Osteoblast (primary cell): ENCODE data around the gene MPPED2. TPM values are rescaled to one million over a fixed set of nuclear protein-coding genes. Genes with fewer than 3 reads are reported as not detected.

Source experiments
- DNase-seq: peaks from one replicate; pipeline ENCODE4 v3.0.0; 2011; ENCODE audit warnings: low spot score, mixed read lengths; ENCODE audit not compliant: insufficient read length; ENCODE audit errors: missing footprints
- H2AFZ ChIP-seq: 2 replicates; pipeline ENCODE4 v1.6.0; 2011; ENCODE audit warnings: mild to moderate bottlenecking, low read length
- H3K27ac ChIP-seq: 2 replicates; pipeline ENCODE4 v1.5.1; 2011; ENCODE audit warnings: mild to moderate bottlenecking, low read depth, low read length, moderate library complexity
- H3K27me3 ChIP-seq: 2 replicates; pipeline ENCODE4 v1.6.0; 2012; ENCODE audit warnings: mild to moderate bottlenecking, control low read depth, inconsistent platforms, low read length, moderate library complexity; ENCODE audit not compliant: insufficient read depth
- H3K36me3 ChIP-seq: 2 replicates; pipeline ENCODE4 v1.5.1; 2011; ENCODE audit warnings: mild to moderate bottlenecking, low read length, control low read depth, moderate library complexity; ENCODE audit not compliant: insufficient read depth
- H3K4me1 ChIP-seq: 2 replicates; pipeline ENCODE4 v1.5.1; 2011; ENCODE audit warnings: mild to moderate bottlenecking, low read length, control low read depth, moderate library complexity; ENCODE audit not compliant: insufficient read depth
- H3K4me2 ChIP-seq: 2 replicates; pipeline ENCODE4 v1.6.0; 2011; ENCODE audit warnings: mild to moderate bottlenecking, low read length; ENCODE audit not compliant: insufficient read depth
- H3K4me3 ChIP-seq: fragments of 200-600 bp; sonication (generic); 3 replicates; pipeline ENCODE4 v1.5.1; 2012; ENCODE audit warnings: mild to moderate bottlenecking, low read length, inconsistent platforms; ENCODE audit not compliant: insufficient read depth
- H3K79me2 ChIP-seq: 2 replicates; pipeline ENCODE4 v1.6.0; 2012; ENCODE audit warnings: mild to moderate bottlenecking, low read length, control low read depth, inconsistent platforms; ENCODE audit not compliant: insufficient read depth
- H3K9me3 ChIP-seq: 2 replicates; pipeline ENCODE4 v1.5.1; 2011; ENCODE audit warnings: low read depth, low read length, control low read depth
- H4K20me1 ChIP-seq: 2 replicates; pipeline ENCODE4 v1.6.0; 2012; ENCODE audit warnings: mild to moderate bottlenecking, low read length, control low read depth; ENCODE audit not compliant: insufficient read depth
- total RNA-seq: library from RNA; depleted of rRNA; stranded (reverse); fragments of >200 nt; gene quantifications from 2 replicates; pipeline ENCODE4 v1.2.3, GENCODE V29; 2012
- TF ChIP-seq, protein P1 (sequence below): IDR thresholded peaks from 2 replicates; pipeline ENCODE4 v1.5.1; 2011; ENCODE audit warnings: mild to moderate bottlenecking, low read depth, low read length, moderate library complexity; ENCODE audit errors: extremely low read depth

MPPED2 gene
- total RNA-seq, 1 donor = 2.2 TPM

GRCh38 chr11:30440510-30440909 lies 145.6 kb downstream of the MPPED2 start:
- no peaks in the 10 kb centered on the region for H3K9me3 ChIP-seq
- H3K27ac ChIP-seq = no peak overlapping the region
- no peak overlapping the region for H2AFZ ChIP-seq
- no peak overlapping the region for H3K4me2 ChIP-seq
- no peaks in the 10 kb centered on the region for H3K79me2 ChIP-seq
- H3K4me1 ChIP-seq = no peaks in the 10 kb centered on the region
- TF ChIP-seq, protein P1, sequence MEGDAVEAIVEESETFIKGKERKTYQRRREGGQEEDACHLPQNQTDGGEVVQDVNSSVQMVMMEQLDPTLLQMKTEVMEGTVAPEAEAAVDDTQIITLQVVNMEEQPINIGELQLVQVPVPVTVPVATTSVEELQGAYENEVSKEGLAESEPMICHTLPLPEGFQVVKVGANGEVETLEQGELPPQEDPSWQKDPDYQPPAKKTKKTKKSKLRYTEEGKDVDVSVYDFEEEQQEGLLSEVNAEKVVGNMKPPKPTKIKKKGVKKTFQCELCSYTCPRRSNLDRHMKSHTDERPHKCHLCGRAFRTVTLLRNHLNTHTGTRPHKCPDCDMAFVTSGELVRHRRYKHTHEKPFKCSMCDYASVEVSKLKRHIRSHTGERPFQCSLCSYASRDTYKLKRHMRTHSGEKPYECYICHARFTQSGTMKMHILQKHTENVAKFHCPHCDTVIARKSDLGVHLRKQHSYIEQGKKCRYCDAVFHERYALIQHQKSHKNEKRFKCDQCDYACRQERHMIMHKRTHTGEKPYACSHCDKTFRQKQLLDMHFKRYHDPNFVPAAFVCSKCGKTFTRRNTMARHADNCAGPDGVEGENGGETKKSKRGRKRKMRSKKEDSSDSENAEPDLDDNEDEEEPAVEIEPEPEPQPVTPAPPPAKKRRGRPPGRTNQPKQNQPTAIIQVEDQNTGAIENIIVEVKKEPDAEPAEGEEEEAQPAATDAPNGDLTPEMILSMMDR = no peak
- H4K20me1 ChIP-seq = no peaks in the 10 kb centered on the region
- H3K27me3 ChIP-seq = no peaks in the 10 kb centered on the region
- DNase-seq = no peak
- no peak overlapping the region for H3K4me3 ChIP-seq
- no peaks in the 10 kb centered on the region for H3K36me3 ChIP-seq

GRCh38 chr11:30436801-30437200 lies 149.4 kb downstream of the MPPED2 start:
- TF ChIP-seq, protein P1 = no peak

DNA sequence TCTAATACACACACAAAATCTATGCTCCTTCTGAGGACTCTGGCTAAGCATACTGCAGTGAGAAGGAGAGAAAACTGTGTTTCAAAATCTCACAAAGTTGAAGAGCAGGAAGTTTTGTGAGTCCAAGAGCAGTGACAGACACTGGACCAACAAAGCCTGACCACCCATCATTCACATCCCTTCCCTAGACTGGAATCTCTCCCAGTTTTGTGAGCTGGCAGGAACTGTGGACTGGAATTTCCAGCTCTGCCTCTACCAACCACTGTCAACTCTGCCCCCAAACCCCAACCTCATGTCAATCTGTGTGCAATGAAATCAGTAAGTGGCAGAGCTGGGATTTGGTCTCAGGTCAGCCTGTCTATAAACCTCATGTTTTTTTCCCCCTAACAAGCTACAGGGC lies 150.7 kb downstream of the MPPED2 start:
- TF ChIP-seq, protein P1 = no peak
- no peak overlapping the region for H2AFZ ChIP-seq
- no peaks in the 10 kb centered on the region for H3K79me2 ChIP-seq
- H3K36me3 ChIP-seq = no peaks in the 10 kb centered on the region
- no peaks in the 10 kb centered on the region for H3K27me3 ChIP-seq
- no peaks in the 10 kb centered on the region for H3K4me1 ChIP-seq
- no peaks in the 10 kb centered on the region for H4K20me1 ChIP-seq
- no peak overlapping the region for H3K27ac ChIP-seq
- H3K4me2 ChIP-seq = no peak overlapping the region
- no peaks in the 10 kb centered on the region for H3K9me3 ChIP-seq
- no peak for DNase-seq
- H3K4me3 ChIP-seq = no peak overlapping the region

More at GRCh38 chr11:30436801-30437200, 149.4 kb downstream of the MPPED2 start:
- Histone ChIP-seq H2AFZ (no peak overlapping the region), H3K4me2 (no peak overlapping the region), H4K20me1 (no peaks in the 10 kb centered on the region), H3K27me3 (no peaks in the 10 kb centered on the region), H3K4me3 (no peak overlapping the region), H3K27ac (no peak overlapping the region), H3K36me3 (no peaks in the 10 kb centered on the region), H3K4me1 (no peaks in the 10 kb centered on the region), H3K79me2 (no peaks in the 10 kb centered on the region), H3K9me3 (no peaks in the 10 kb centered on the region)
- DNase-seq = no peak

- H3K4me3 ChIP-seq = no peak overlapping the region
- no peak overlapping the region for H3K4me2 ChIP-seq
- no peaks in the 10 kb centered on the region for H3K79me2 ChIP-seq
- H3K27ac ChIP-seq = no peak overlapping the region
- TF ChIP-seq, protein P1 = no peak
- H3K4me1 ChIP-seq = no peaks in the 10 kb centered on the region
- no peaks in the 10 kb centered on the region for H4K20me1 ChIP-seq
- no peaks in the 10 kb centered on the region for H3K27me3 ChIP-seq
- H3K9me3 ChIP-seq = no peaks in the 10 kb centered on the region
- H3K36me3 ChIP-seq = no peaks in the 10 kb centered on the region
- DNase-seq = no peak
- H2AFZ ChIP-seq = no peak overlapping the region
These were observed 151.3 kb downstream of the MPPED2 start for GRCh38 chr11:30434901-30435300.
